ENCODE data around the gene FFAR1. TPM values are rescaled to one million over a fixed set of nuclear protein-coding genes. Genes with fewer than 3 reads are reported as not detected.
"Not testable (repeated sequence)": the region's sequence is repeated elsewhere in the genome, so short reads cannot be mapped to it uniquely, and the experiment has no call there.

Gene FFAR1
- total RNA-seq, 1 donor from 2014 or later = not detected

- H3K4me1 ChIP-seq = no peaks in the 10 kb centered on the region
- no peaks in the 10 kb centered on the region for H3K9me3 ChIP-seq
- no peaks in the 10 kb centered on the region for H3K36me3 ChIP-seq
- no peak overlapping the region for H3K27ac ChIP-seq
- no peak overlapping the region for H3K4me3 ChIP-seq
- no peak for TF ChIP-seq CTCF (IDR thresholded peaks at IDR 0.05)
- intact Hi-C loops (cut with DNase I) = no loop called here
- DNase-seq (ENCODE audit: low spot score in 2 of 2) = no peak
- no peaks in the 10 kb centered on the region for H3K27me3 ChIP-seq
Measured at GRCh38 chr19:35377656-35378055, 30.0 kb downstream of the FFAR1 start.

- Histone ChIP-seq H3K4me1 (no peaks in the 10 kb centered on the region), H3K9me3 (no peaks in the 10 kb centered on the region), H3K36me3 (no peaks in the 10 kb centered on the region), H3K27me3 (no peaks in the 10 kb centered on the region), H3K4me3 (no peak overlapping the region), H3K27ac (no peak overlapping the region)
- intact Hi-C loops (cut with DNase I) = no loop called here
- no peak for TF ChIP-seq CTCF (IDR thresholded peaks at IDR 0.05)
- no peak for DNase-seq (ENCODE audit: low spot score in 2 of 2)
Measured at GRCh38 chr19:35378356-35378755, 30.7 kb downstream of the FFAR1 start.

GRCh38 chr19:35379545-35379944 lies 31.8 kb downstream of the FFAR1 start:
- H3K27ac ChIP-seq; H3K36me3 ChIP-seq; H3K9me3 ChIP-seq; intact Hi-C loops (cut with DNase I); DNase-seq (ENCODE audit: low spot score in 2 of 2); H3K4me3 ChIP-seq; H3K4me1 ChIP-seq; H3K27me3 ChIP-seq: not testable (repeated sequence)

GRCh38 chr19:35379992-35380391 lies 32.3 kb downstream of the FFAR1 start:
- no peak for DNase-seq (ENCODE audit: low spot score in 2 of 2)
- no peaks in the 10 kb centered on the region for H3K4me1 ChIP-seq
- intact Hi-C loops (cut with DNase I) = no loop called here

GRCh38 chr19:35380450-35381124 lies 32.9 kb downstream of the FFAR1 start:
- DNase-seq (ENCODE audit: low spot score in 2 of 2) = no peak
- Histone ChIP-seq H3K36me3 (no peaks in the 10 kb centered on the region), H3K4me1 (no peaks in the 10 kb centered on the region), H3K4me3 (no peak overlapping the region), H3K27me3 (no peaks in the 10 kb centered on the region), H3K27ac (no peak overlapping the region), H3K9me3 (no peaks in the 10 kb centered on the region)
- no peak for TF ChIP-seq CTCF (IDR thresholded peaks at IDR 0.05)
- intact Hi-C loops (cut with DNase I) = no loop called here

More at GRCh38 chr19:35379992-35380391, 32.3 kb downstream of the FFAR1 start:
- Histone ChIP-seq H3K36me3 (no peaks in the 10 kb centered on the region), H3K4me3 (no peak overlapping the region), H3K9me3 (no peaks in the 10 kb centered on the region), H3K27ac (no peak overlapping the region), H3K27me3 (no peaks in the 10 kb centered on the region)
- no peak for TF ChIP-seq CTCF (IDR thresholded peaks at IDR 0.05)

- H3K27ac ChIP-seq = no peak overlapping the region
- TF ChIP-seq CTCF (IDR thresholded peaks at IDR 0.05) = no peak
- no peaks in the 10 kb centered on the region for H3K9me3 ChIP-seq
- no peak for DNase-seq (ENCODE audit: low spot score in 2 of 2)
- H3K27me3 ChIP-seq = no peaks in the 10 kb centered on the region
- intact Hi-C loops (cut with DNase I) = no loop called here
- H3K4me3 ChIP-seq = no peak overlapping the region
- H3K36me3 ChIP-seq = no peaks in the 10 kb centered on the region
- no peaks in the 10 kb centered on the region for H3K4me1 ChIP-seq
Measured at GRCh38 chr19:35381318-35381717, 33.6 kb downstream of the FFAR1 start.

Data from ascending aorta (tissue), 2 donors.